Measurements from ENCODE around the gene PLAC9.

The PLAC9 gene

DNA sequence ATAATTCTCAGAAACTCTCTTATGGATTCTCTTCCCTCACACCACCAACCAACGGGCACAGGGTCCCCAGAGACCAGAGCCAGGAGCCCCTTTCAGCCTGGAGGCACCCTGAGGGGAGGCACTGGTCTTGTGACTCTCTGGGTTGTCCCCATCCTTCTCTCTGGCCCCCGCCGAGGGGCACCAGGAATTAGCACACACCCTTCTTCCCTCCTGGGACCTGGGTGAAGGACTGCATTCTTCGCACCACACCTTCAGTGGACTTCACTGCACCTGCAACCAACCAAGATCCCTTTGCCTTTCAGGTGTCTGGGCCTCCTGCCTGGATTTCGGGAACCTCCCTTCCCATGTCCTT lies 22.1 kb downstream of the PLAC9 start:
- H3K36me3 ChIP-seq (ENCODE audit: insufficient read depth, low read length): peaks cover 68% of the 10 kb centered on the region
- H3K4me1 ChIP-seq (ENCODE audit: insufficient read depth, low read length): peaks cover 27% of the 10 kb centered on the region
- no peaks in the 10 kb centered on the region for H3K27me3 ChIP-seq (ENCODE audit: control insufficient read depth in 1 of 2, insufficient read depth in 2 of 2, low read length in 2 of 2)
- H3K4me3 ChIP-seq (ENCODE audit: low read depth in 1 of 2, low read length in 2 of 2): no peak overlapping the region
- no peak overlapping the region for H3K27ac ChIP-seq (ENCODE audit: low read depth, low read length)
- no peaks in the 10 kb centered on the region for H3K9me3 ChIP-seq (ENCODE audit: low read length)
- no peak overlapping the region for H3K9ac ChIP-seq (ENCODE audit: low read length)

DNA sequence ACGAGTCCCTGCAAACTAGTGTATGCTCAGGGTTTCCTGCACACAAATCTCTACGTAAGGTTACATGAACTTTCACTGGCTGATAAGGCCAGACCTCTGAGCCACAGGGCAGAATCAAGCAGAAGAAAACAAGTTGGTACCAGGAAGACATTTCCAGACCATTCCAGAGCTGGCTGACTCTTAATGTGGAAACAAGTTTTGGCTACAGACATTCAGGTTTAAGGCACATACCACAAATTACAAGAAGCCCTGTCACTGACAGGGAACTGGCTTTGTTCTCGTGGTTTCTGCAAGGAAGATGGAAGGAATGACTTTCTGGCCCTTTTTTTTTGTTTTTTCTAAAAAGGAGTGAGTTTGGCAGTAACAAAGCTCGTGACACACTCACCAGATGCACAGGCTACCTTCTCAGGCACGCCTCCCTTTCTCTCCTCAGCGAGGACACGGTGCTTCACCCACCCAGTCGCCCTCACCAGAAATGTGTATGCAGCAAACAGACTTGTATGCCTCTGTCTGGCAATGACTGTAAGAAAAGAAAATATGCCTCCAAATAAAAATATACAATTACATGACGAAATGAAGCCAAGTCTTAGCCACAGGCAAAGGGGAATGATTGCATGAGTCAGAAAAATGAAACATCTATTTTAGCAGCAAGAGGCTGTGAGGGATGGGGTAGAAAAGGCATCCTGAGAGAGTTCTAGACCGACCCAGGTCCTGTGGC lies 22.6 kb downstream of the PLAC9 start:
- Histone ChIP-seq H3K9ac (ENCODE audit: low read length) (no peak overlapping the region), H3K27me3 (ENCODE audit: control insufficient read depth in 1 of 2, insufficient read depth in 2 of 2, low read length in 2 of 2) (no peaks in the 10 kb centered on the region), H3K4me1 (ENCODE audit: insufficient read depth, low read length) (peaks cover 32% of the 10 kb centered on the region), H3K4me3 (ENCODE audit: low read depth in 1 of 2, low read length in 2 of 2) (no peak overlapping the region), H3K36me3 (ENCODE audit: insufficient read depth, low read length) (peaks cover 73% of the 10 kb centered on the region), H3K9me3 (ENCODE audit: low read length) (no peaks in the 10 kb centered on the region), H3K27ac (ENCODE audit: low read depth, low read length) (peak overlapping the region; percentile 37)

- Histone ChIP-seq H3K9ac (ENCODE audit: low read length) (no peak overlapping the region), H3K4me1 (ENCODE audit: insufficient read depth, low read length) (peaks cover 32% of the 10 kb centered on the region), H3K36me3 (ENCODE audit: insufficient read depth, low read length) (peaks cover 78% of the 10 kb centered on the region), H3K4me3 (ENCODE audit: low read depth in 1 of 2, low read length in 2 of 2) (no peak overlapping the region), H3K27me3 (ENCODE audit: control insufficient read depth in 1 of 2, insufficient read depth in 2 of 2, low read length in 2 of 2) (no peaks in the 10 kb centered on the region), H3K27ac (ENCODE audit: low read depth, low read length) (peak overlapping the region; percentile 37), H3K9me3 (ENCODE audit: low read length) (no peaks in the 10 kb centered on the region)
Measured at GRCh38 chr10:80155696-80156215, 23.2 kb downstream of the PLAC9 start.

- H3K9me3 ChIP-seq (ENCODE audit: low read length): no peaks in the 10 kb centered on the region
- peaks cover 32% of the 10 kb centered on the region for H3K4me1 ChIP-seq (ENCODE audit: insufficient read depth, low read length)
- H3K36me3 ChIP-seq (ENCODE audit: insufficient read depth, low read length): peaks cover 83% of the 10 kb centered on the region
- no peak overlapping the region for H3K9ac ChIP-seq (ENCODE audit: low read length)
- H3K27ac ChIP-seq (ENCODE audit: low read depth, low read length): peak overlapping the region; percentile 37
- no peak overlapping the region for H3K4me3 ChIP-seq (ENCODE audit: low read depth in 1 of 2, low read length in 2 of 2)
- H3K27me3 ChIP-seq (ENCODE audit: control insufficient read depth in 1 of 2, insufficient read depth in 2 of 2, low read length in 2 of 2): no peaks in the 10 kb centered on the region
Measured at GRCh38 chr10:80156216-80156615, 23.7 kb downstream of the PLAC9 start.

DNA sequence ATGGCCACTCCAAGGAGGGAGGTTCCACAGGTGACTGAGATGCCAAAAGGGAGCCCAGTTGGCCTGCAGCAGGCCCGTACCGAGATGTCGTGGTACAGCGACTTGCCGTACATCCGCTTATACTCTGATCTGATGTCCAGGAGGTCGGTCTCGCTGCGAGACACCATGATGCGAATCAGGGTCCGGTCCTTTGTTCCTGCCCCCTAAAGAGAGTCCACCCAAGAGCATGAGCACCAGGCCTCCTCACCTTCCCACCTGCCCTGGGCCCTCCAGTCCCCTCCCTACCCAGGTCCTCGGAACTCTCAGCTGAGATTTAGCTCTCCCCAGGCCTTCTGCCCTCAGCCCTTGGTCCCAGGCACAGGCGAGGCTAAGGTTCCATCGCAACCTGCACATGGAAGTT lies 25.0 kb downstream of the PLAC9 start:
- H3K27me3 ChIP-seq (ENCODE audit: control insufficient read depth in 1 of 2, insufficient read depth in 2 of 2, low read length in 2 of 2): no peaks in the 10 kb centered on the region
- H3K4me1 ChIP-seq (ENCODE audit: insufficient read depth, low read length): peaks cover 32% of the 10 kb centered on the region
- no peak overlapping the region for H3K4me3 ChIP-seq (ENCODE audit: low read depth in 1 of 2, low read length in 2 of 2)
- no peaks in the 10 kb centered on the region for H3K9me3 ChIP-seq (ENCODE audit: low read length)
- no peak overlapping the region for H3K27ac ChIP-seq (ENCODE audit: low read depth, low read length)
- peaks cover 88% of the 10 kb centered on the region for H3K36me3 ChIP-seq (ENCODE audit: insufficient read depth, low read length)
- no peak overlapping the region for H3K9ac ChIP-seq (ENCODE audit: low read length)

- H3K9me3 ChIP-seq (ENCODE audit: low read length): no peaks in the 10 kb centered on the region
- no peaks in the 10 kb centered on the region for H3K27me3 ChIP-seq (ENCODE audit: control insufficient read depth in 1 of 2, insufficient read depth in 2 of 2, low read length in 2 of 2)
- peak overlapping the region; percentile 85 for H3K27ac ChIP-seq (ENCODE audit: low read depth, low read length)
- peaks cover 89% of the 10 kb centered on the region for H3K36me3 ChIP-seq (ENCODE audit: insufficient read depth, low read length)
- H3K4me3 ChIP-seq (ENCODE audit: low read depth in 1 of 2, low read length in 2 of 2): no peak overlapping the region
- H3K9ac ChIP-seq (ENCODE audit: low read length): no peak overlapping the region
- H3K4me1 ChIP-seq (ENCODE audit: insufficient read depth, low read length): peaks cover 32% of the 10 kb centered on the region
Measured at GRCh38 chr10:80158126-80158525, 25.6 kb downstream of the PLAC9 start.

DNA sequence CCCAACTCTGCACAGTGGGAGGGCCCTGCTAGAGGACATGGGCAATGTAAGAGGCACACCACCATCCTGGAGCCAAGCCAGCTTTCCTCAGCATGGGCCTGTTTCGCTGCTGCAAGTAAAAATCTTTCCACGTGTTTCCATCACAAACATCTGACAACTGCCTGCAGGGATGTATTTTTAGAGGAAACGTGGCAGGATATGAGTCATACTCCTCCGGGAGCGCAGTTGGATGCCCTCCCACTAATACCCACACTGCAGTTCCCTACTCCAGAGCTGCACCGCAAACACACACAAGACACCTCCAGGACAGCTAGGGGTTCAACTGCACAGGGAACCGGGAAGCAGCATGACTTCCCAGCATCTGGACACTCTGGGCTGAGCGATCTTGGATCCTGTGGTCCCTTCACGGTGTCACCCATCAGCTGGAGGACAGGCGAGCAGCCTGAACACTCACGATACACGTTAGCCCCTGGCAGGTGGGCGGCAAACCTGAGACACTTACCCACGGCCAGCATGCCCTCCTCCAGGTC lies 26.1 kb downstream of the PLAC9 start:
- no peaks in the 10 kb centered on the region for H3K27me3 ChIP-seq (ENCODE audit: control insufficient read depth in 1 of 2, insufficient read depth in 2 of 2, low read length in 2 of 2)
- peak overlapping the region; percentile 85 for H3K27ac ChIP-seq (ENCODE audit: low read depth, low read length)
- no peak overlapping the region for H3K9ac ChIP-seq (ENCODE audit: low read length)
- H3K9me3 ChIP-seq (ENCODE audit: low read length): no peaks in the 10 kb centered on the region
- H3K4me1 ChIP-seq (ENCODE audit: insufficient read depth, low read length): peaks cover 37% of the 10 kb centered on the region
- peaks cover 89% of the 10 kb centered on the region for H3K36me3 ChIP-seq (ENCODE audit: insufficient read depth, low read length)
- no peak overlapping the region for H3K4me3 ChIP-seq (ENCODE audit: low read depth in 1 of 2, low read length in 2 of 2)

DNA sequence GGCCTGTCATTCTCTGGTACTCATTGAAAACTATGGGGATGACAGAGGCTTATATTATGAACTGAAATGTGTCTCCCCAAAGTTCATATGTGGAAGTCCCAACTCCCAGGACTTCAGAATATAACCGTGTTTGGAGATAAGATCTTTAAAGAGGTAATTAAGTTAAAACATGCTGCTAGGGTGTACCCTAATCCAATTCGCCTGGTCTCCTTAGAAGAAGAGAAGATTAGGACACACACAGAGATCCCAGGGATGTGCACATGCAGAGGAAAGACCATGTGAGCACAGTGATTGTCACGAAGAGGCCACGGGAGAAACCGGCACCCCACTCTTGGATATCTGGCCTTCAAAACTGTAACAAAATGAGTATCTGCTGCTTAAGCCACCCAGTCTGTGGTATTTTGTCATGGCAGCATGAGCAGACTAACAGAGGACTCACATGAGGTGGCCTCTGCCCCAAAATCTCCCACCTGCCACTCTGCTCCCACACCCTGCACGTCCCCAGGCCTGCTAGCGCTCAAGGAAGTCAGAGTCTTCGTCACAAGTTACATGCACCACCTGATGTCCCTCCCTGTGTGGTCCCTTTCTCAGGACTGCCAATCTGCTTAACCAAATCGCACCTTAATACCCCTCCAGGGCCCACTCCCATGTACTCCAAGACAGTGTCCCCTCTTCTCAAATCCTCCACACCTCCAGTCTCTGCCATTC lies 26.8 kb downstream of the PLAC9 start:
- Histone ChIP-seq H3K27ac (ENCODE audit: low read depth, low read length) (peak overlapping the region; percentile 85), H3K4me1 (ENCODE audit: insufficient read depth, low read length) (peaks cover 44% of the 10 kb centered on the region), H3K9ac (ENCODE audit: low read length) (no peak overlapping the region), H3K4me3 (ENCODE audit: low read depth in 1 of 2, low read length in 2 of 2) (no peak overlapping the region), H3K27me3 (ENCODE audit: control insufficient read depth in 1 of 2, insufficient read depth in 2 of 2, low read length in 2 of 2) (no peaks in the 10 kb centered on the region), H3K36me3 (ENCODE audit: insufficient read depth, low read length) (peaks cover 94% of the 10 kb centered on the region), H3K9me3 (ENCODE audit: low read length) (no peaks in the 10 kb centered on the region)

- no peak overlapping the region for H3K9ac ChIP-seq (ENCODE audit: low read length)
- peaks cover 94% of the 10 kb centered on the region for H3K36me3 ChIP-seq (ENCODE audit: insufficient read depth, low read length)
- H3K27ac ChIP-seq (ENCODE audit: low read depth, low read length): no peak overlapping the region
- no peaks in the 10 kb centered on the region for H3K27me3 ChIP-seq (ENCODE audit: control insufficient read depth in 1 of 2, insufficient read depth in 2 of 2, low read length in 2 of 2)
- H3K4me1 ChIP-seq (ENCODE audit: insufficient read depth, low read length): peaks cover 43% of the 10 kb centered on the region
- H3K4me3 ChIP-seq (ENCODE audit: low read depth in 1 of 2, low read length in 2 of 2): no peak overlapping the region
- no peaks in the 10 kb centered on the region for H3K9me3 ChIP-seq (ENCODE audit: low read length)
Measured at GRCh38 chr10:80160361-80161320, 28.1 kb downstream of the PLAC9 start.

DNA sequence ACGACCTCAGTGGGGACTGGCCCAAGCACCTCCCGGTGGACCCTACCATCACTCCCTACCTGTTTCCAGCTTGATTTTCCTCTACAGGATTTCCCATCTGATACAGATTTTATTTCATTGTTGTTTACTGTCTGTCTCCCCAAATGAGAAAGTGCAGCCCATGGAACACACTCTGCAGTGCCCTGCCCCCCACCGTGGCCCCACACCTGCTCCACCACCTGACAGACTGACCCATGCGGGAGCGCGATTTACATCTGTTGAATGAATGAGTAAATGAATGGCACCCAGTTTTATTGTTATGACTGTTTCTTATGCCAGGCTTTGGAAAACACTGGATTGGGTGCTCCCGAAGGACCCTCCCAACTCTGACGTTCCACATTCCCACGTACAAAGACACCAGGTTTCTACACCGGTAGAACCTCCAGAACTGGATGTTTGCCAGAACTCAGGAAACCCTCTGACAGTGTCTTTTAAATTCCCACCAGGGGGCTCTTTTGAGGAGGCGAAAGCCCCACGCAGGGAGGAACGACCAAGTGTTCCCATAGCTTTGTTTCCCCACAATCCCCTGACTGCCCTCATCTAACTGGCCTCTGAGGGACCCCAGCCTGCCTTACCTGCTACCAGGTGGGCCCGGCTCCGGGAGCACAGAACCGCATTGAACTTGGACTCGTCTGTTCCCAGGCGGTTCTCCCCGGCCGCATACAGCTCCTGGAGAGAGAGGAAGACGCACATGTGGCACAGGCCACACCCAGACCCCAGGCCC lies 29.0 kb downstream of the PLAC9 start:
- Histone ChIP-seq H3K4me1 (ENCODE audit: insufficient read depth, low read length) (peaks cover 40% of the 10 kb centered on the region), H3K27ac (ENCODE audit: low read depth, low read length) (no peak overlapping the region)

More for the DNA sequence above, 29.0 kb downstream of the PLAC9 start:
- no peaks in the 10 kb centered on the region for H3K9me3 ChIP-seq (ENCODE audit: low read length)
- peaks cover 93% of the 10 kb centered on the region for H3K36me3 ChIP-seq (ENCODE audit: insufficient read depth, low read length)
- no peak overlapping the region for H3K9ac ChIP-seq (ENCODE audit: low read length)
- H3K27me3 ChIP-seq (ENCODE audit: control insufficient read depth in 1 of 2, insufficient read depth in 2 of 2, low read length in 2 of 2): no peaks in the 10 kb centered on the region
- no peak overlapping the region for H3K4me3 ChIP-seq (ENCODE audit: low read depth in 1 of 2, low read length in 2 of 2)
